ENCODE measurements around the gene EIF4G2.

EIF4G2 gene
- 1,139 to 1,229 (median 1,164) reads per million in 3 donors for total RNA-seq

DNA sequence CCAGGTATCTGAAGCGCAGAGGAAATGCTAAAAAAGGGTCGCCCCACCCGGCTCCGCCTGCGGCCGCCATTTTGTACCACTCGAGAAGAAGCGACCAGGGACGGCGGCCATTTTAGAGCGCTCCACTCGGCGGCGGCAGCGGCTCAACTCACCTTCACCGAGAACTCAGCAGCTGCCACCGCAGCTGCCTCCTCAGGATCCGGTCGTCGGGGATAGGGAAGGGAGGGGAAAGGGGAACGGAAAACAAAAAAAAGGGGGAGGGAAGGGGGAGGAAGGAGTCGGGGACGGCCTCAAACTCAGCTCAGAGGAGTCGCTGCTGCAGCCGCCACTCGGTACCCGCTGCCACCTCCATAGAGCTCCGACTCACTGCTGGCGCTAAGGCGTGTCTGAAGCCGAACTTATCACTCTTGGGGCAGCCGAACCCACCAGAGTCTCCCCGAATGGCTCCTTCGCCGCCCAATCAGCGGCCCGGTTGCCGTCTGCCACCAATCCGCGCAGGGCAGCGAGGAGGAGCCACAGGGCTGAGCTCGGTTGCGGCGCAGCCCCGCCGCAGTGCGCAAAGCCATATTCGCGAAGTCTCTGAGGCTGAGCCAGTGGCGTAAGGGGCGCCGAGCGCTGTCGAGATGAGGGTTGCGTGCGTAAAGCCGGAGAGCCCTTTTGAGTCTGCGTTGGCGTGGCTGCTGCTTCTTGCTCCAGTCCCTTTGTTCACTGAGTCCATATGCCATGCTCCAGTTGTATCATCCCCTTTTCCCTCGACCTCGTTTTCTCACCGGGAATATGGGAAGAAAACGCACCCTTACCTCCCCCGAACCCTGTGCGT lies at the start of gene EIF4G2:
EIF4G2 (minus strand) TSS at position 374 of the 820 bp plus-strand sequence.
- peaks cover 28% of the 10 kb centered on the region for H3K4me1 ChIP-seq (ENCODE audit: control insufficient read depth, insufficient read depth, low read length, poor library complexity, severe bottlenecking)
- peak; percentile 97 to 98 (median 97) for DNase-seq
- peak within 1 kb of the TSS; percentile 98 for H3K4me3 ChIP-seq (ENCODE audit: insufficient read depth, low read depth, low read length, poor library complexity, severe bottlenecking)

DNA sequence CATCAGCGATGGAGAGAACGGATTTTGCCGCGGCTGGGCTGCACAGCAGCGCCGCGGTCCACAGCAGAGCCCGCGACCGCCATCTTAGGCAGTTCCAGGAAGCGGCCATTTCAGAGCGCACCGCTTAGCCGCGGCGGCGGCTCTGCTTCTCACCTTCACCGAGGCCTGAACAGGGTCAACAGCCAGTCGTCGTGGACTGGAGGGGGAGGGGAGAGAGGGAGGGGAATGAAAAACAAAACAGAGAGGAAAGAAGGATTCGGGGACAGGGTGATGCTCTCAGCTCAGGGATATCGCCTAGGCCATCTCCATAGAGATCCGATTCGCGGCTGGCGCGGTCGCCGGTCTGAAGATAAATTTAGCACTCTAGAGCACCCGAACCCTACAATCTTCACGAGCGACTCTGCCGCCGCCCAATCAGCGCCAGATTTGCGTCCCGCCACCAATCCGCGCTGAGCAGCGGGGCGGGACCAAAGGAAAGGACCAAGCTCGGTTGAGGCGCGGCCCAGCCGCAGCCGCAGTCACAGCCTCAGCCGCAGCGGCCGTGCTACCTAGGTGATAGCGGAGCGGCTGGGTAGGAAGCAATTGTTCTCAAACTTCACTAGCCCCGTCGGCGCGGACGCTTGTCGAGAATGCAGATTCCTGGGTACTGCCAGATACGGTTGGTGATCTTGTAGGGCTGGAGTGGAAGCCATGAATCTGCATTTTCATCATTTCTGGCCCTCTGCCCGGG lies 49.1 kb upstream of the EIF4G2 start, which contains the start of gene ZBED5:
ZBED5 (minus strand) TSS at position 345 of the 730 bp plus-strand sequence. CDS start 3,108 bp downstream, outside the sequence.
- Histone ChIP-seq H3K4me3 (ENCODE audit: insufficient read depth, low read depth, low read length, poor library complexity, severe bottlenecking) (peak within 1 kb of the TSS; percentile 87), H3K9me3 (ENCODE audit: control insufficient read depth, low read length) (no peaks in the 10 kb centered on the region), H3K27me3 (replicated peaks; ENCODE audit: control insufficient read depth, insufficient read depth, low read length, poor library complexity, severe bottlenecking) (no peaks in the 10 kb centered on the region), H3K36me3 (ENCODE audit: control insufficient read depth, insufficient read depth, low read length) (peaks cover 19% of the 10 kb centered on the region), H3K4me1 (ENCODE audit: control insufficient read depth, insufficient read depth, low read length, poor library complexity, severe bottlenecking) (peaks cover 8% of the 10 kb centered on the region), H3K27ac (ENCODE audit: insufficient read depth, low read length, poor library complexity, severe bottlenecking) (peak within 1 kb of the TSS; percentile 97)
- DNase-seq = peak; percentile 91 to 95 (median 92)

More for the DNA sequence above, at the start of gene EIF4G2:
- H3K27me3 ChIP-seq (replicated peaks; ENCODE audit: control insufficient read depth, insufficient read depth, low read length, poor library complexity, severe bottlenecking) = no peaks in the 10 kb centered on the region
- H3K36me3 ChIP-seq (ENCODE audit: control insufficient read depth, insufficient read depth, low read length) = peaks cover 32% of the 10 kb centered on the region
- H3K9me3 ChIP-seq (ENCODE audit: control insufficient read depth, low read length) = no peaks in the 10 kb centered on the region
- H3K27ac ChIP-seq (ENCODE audit: insufficient read depth, low read length, poor library complexity, severe bottlenecking) = peak within 1 kb of the TSS; percentile 94

DNA sequence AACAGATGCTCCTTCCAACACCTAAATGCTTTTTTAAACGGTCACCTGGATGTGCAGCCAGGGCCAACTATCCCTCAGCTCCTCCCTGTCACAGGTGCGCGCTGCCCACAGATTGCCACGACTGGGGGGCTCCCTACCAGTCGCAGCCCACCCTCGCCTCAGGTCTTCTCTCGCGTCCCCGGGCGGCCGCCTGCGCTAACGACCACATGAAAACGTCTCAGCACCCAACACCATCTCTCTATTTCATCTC lies 48.7 kb upstream of the EIF4G2 start:
- H3K27ac ChIP-seq (ENCODE audit: insufficient read depth, low read length, poor library complexity, severe bottlenecking) = peak overlapping the region; percentile 97
- H3K9me3 ChIP-seq (ENCODE audit: control insufficient read depth, low read length) = no peaks in the 10 kb centered on the region
- H3K4me3 ChIP-seq (ENCODE audit: insufficient read depth, low read depth, low read length, poor library complexity, severe bottlenecking) = peak overlapping the region; percentile 87
- peaks cover 20% of the 10 kb centered on the region for H3K36me3 ChIP-seq (ENCODE audit: control insufficient read depth, insufficient read depth, low read length)
- H3K4me1 ChIP-seq (ENCODE audit: control insufficient read depth, insufficient read depth, low read length, poor library complexity, severe bottlenecking) = peaks cover 8% of the 10 kb centered on the region
- H3K27me3 ChIP-seq (replicated peaks; ENCODE audit: control insufficient read depth, insufficient read depth, low read length, poor library complexity, severe bottlenecking) = no peaks in the 10 kb centered on the region
- peak in 1 of 3 donors; percentile 7 for DNase-seq

DNA sequence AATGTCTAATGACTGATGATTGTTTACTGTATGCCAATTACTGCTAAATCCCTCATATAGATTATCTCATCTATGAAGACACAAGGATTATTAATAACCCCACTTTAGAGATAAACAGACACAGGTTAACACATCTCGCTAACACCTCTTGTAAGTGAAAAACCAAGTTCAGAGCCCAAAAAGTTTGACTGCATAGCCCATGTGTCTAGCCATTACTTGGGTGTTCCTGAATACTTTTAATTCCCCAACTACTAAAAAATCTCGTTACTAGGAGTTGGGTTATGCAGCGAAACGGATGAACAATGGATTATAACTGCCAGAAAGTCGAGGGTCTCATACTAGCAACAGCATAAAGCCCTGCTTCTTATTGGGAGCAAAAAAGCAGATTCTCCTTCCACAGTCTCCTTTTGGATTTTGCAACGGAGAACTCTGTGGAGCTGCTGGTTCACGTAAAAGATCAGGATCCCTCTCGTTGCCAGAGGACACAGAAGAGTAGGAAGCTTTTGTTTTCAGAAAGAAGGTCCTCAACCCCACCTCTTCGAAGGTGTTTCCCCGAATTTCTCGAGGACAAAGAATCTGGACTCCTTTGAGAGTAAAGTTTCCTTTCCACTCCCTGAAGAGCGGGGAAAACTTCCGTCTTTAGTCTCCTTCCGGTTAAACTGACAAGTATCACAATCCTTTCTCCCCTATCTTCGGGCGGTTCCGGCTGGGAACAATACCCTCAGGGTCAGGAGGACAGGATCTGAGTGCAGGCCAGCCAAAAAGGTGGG lies 48.1 kb upstream of the EIF4G2 start:
- Histone ChIP-seq H3K27me3 (replicated peaks; ENCODE audit: control insufficient read depth, insufficient read depth, low read length, poor library complexity, severe bottlenecking) (no peaks in the 10 kb centered on the region), H3K4me3 (ENCODE audit: insufficient read depth, low read depth, low read length, poor library complexity, severe bottlenecking) (peak overlapping the region; percentile 87), H3K36me3 (ENCODE audit: control insufficient read depth, insufficient read depth, low read length) (peaks cover 20% of the 10 kb centered on the region), H3K27ac (ENCODE audit: insufficient read depth, low read length, poor library complexity, severe bottlenecking) (peak overlapping the region; percentile 97), H3K9me3 (ENCODE audit: control insufficient read depth, low read length) (no peaks in the 10 kb centered on the region), H3K4me1 (ENCODE audit: control insufficient read depth, insufficient read depth, low read length, poor library complexity, severe bottlenecking) (peaks cover 8% of the 10 kb centered on the region)
- DNase-seq = no peak

DNA sequence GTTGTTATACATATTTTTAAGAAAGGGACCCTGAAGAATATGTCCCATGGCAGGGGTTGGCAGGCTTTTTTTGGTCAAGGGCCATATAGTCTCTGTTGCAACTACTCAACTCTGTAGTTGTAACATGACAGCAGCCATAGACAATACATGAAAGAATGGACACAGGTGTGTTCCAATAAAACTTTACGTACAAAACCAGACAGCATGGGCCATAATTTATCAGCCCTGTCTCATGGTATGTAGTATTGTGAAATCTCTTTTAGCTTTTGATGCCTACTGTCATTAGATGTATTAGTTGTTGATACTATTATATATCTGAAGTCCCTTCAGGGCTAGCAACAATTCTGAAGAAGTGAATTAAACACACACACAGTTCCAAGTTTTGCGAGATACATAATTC lies 46.6 kb upstream of the EIF4G2 start:
- no peaks in the 10 kb centered on the region for H3K27me3 ChIP-seq (replicated peaks; ENCODE audit: control insufficient read depth, insufficient read depth, low read length, poor library complexity, severe bottlenecking)

DNA sequence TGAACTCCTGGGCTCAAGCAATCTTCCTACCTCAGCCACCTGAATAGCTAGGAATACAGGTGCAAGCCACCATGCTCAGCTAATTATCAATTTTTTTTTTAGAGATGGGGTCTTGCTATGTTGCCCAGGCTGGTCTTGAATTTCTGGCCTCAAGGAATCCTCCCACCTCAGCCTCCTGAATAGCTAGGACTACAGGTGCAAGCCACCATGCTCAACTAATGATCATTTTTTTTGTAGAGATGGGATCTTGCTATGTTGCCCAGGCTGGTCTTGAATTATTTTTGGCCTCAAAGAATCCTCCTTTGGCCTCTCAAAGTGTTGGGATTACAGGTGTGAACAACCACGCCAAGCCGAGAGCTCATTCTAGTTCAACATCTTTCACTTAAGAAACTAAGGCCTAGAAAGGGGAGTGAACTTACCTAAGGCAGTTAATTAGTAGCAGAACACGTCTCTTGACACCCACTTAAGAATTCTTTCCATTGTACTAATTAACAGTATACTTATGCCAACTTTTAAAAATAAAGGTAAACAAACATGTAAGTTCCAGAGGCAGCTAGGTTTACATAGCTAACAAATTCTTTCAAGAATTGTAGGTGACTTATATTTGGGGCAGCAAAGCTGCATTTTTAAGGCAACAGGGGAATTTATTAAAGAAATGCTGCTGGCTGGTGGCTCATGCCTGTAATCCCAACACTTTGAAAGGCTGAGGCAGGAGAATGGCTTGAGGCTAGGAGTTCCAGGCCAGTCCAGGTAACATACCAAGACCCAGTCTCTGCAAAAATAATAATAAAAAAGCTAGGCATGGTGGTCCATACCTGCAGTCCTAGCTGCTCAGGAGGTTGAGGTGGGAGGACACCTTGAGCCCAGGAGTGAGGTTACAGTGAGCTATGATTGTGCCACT lies 39.5 kb upstream of the EIF4G2 start:
- no peak overlapping the region for H3K27ac ChIP-seq (ENCODE audit: insufficient read depth, low read length, poor library complexity, severe bottlenecking)
- peaks cover 4% of the 10 kb centered on the region for H3K36me3 ChIP-seq (ENCODE audit: control insufficient read depth, insufficient read depth, low read length)
- DNase-seq = no peak

More for the DNA sequence above, 46.6 kb upstream of the EIF4G2 start:
- no peak overlapping the region for H3K4me3 ChIP-seq (ENCODE audit: insufficient read depth, low read depth, low read length, poor library complexity, severe bottlenecking)
- DNase-seq = no peak
- no peaks in the 10 kb centered on the region for H3K9me3 ChIP-seq (ENCODE audit: control insufficient read depth, low read length)
- no peak overlapping the region for H3K27ac ChIP-seq (ENCODE audit: insufficient read depth, low read length, poor library complexity, severe bottlenecking)
- peaks cover 8% of the 10 kb centered on the region for H3K4me1 ChIP-seq (ENCODE audit: control insufficient read depth, insufficient read depth, low read length, poor library complexity, severe bottlenecking)
- peaks cover 20% of the 10 kb centered on the region for H3K36me3 ChIP-seq (ENCODE audit: control insufficient read depth, insufficient read depth, low read length)

DNA sequence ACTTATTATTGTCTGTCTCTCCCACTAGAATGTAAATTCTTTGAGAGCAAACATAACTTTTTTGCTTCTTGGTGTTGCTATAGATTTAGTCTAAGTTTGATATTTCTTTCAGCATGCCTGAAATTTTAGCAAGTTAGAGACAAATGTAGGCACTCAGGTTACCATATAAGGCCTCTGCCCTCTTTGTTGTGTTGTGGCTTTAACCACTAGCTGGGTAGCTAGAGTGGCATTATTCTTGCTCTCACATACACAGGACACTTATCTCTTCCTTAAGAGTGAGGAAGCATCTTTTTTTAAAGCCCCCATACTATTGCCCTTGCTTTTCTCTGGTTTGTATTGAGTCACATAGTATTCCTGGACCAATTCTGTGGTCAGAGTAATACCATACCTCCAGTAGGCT lies 37.9 kb upstream of the EIF4G2 start:
- no peak overlapping the region for H3K27ac ChIP-seq (ENCODE audit: insufficient read depth, low read length, poor library complexity, severe bottlenecking)
- H3K4me3 ChIP-seq (ENCODE audit: insufficient read depth, low read depth, low read length, poor library complexity, severe bottlenecking) = no peak overlapping the region
- H3K9me3 ChIP-seq (ENCODE audit: control insufficient read depth, low read length) = no peaks in the 10 kb centered on the region
- H3K36me3 ChIP-seq (ENCODE audit: control insufficient read depth, insufficient read depth, low read length) = no peaks in the 10 kb centered on the region
- no peaks in the 10 kb centered on the region for H3K27me3 ChIP-seq (replicated peaks; ENCODE audit: control insufficient read depth, insufficient read depth, low read length, poor library complexity, severe bottlenecking)
- no peaks in the 10 kb centered on the region for H3K4me1 ChIP-seq (ENCODE audit: control insufficient read depth, insufficient read depth, low read length, poor library complexity, severe bottlenecking)
- no peak for DNase-seq

More for the DNA sequence above, 39.5 kb upstream of the EIF4G2 start:
- H3K27me3 ChIP-seq (replicated peaks; ENCODE audit: control insufficient read depth, insufficient read depth, low read length, poor library complexity, severe bottlenecking) = no peaks in the 10 kb centered on the region
- no peaks in the 10 kb centered on the region for H3K4me1 ChIP-seq (ENCODE audit: control insufficient read depth, insufficient read depth, low read length, poor library complexity, severe bottlenecking)
- no peaks in the 10 kb centered on the region for H3K9me3 ChIP-seq (ENCODE audit: control insufficient read depth, low read length)
- H3K4me3 ChIP-seq (ENCODE audit: insufficient read depth, low read depth, low read length, poor library complexity, severe bottlenecking) = no peak overlapping the region

DNA sequence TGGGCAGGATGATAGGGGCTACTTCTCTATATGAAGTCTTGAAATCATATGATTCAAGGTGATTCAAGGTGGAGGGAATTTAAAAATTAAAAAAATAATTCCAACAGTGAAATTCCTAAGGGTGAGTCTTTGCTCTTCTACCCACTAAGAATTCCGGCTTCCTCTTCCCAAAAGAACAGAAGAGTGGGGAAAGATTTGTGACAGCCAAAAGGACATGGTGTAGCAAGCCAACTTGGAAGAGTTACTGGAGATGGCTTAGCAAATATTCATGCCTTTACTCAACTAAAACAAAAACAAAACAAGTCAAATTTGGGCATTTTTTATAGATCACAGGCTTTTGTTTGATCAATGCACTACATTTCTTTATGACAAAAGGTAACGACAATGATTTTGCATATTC lies 36.9 kb upstream of the EIF4G2 start:
- Histone ChIP-seq H3K4me1 (ENCODE audit: control insufficient read depth, insufficient read depth, low read length, poor library complexity, severe bottlenecking) (no peaks in the 10 kb centered on the region), H3K9me3 (ENCODE audit: control insufficient read depth, low read length) (no peaks in the 10 kb centered on the region), H3K36me3 (ENCODE audit: control insufficient read depth, insufficient read depth, low read length) (no peaks in the 10 kb centered on the region), H3K27ac (ENCODE audit: insufficient read depth, low read length, poor library complexity, severe bottlenecking) (no peak overlapping the region), H3K27me3 (replicated peaks; ENCODE audit: control insufficient read depth, insufficient read depth, low read length, poor library complexity, severe bottlenecking) (no peaks in the 10 kb centered on the region), H3K4me3 (ENCODE audit: insufficient read depth, low read depth, low read length, poor library complexity, severe bottlenecking) (no peak overlapping the region)
- no peak for DNase-seq

DNA sequence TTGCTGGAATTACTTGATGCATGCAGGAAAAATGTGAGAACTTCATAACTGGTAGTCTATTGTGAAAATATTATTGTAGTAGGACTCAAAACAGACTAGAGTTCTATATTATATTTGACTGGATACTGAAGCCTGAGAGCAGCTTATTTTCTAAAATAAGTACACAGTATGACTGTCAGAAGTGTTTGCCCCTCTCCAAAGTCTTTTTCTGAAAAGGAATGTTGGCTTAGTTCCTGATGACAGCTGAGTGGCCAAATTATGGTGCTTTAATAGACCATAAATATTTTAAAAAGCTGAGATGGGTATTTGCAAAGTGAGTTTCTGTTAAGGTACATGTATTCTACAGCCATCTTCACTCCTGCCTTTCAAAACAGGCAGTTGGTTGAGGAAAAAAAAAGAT lies 36.1 kb upstream of the EIF4G2 start:
- no peaks in the 10 kb centered on the region for H3K9me3 ChIP-seq (ENCODE audit: control insufficient read depth, low read length)
- H3K36me3 ChIP-seq (ENCODE audit: control insufficient read depth, insufficient read depth, low read length) = no peaks in the 10 kb centered on the region
- no peak overlapping the region for H3K27ac ChIP-seq (ENCODE audit: insufficient read depth, low read length, poor library complexity, severe bottlenecking)

More for the DNA sequence above, 36.1 kb upstream of the EIF4G2 start:
- no peak overlapping the region for H3K4me3 ChIP-seq (ENCODE audit: insufficient read depth, low read depth, low read length, poor library complexity, severe bottlenecking)
- no peaks in the 10 kb centered on the region for H3K4me1 ChIP-seq (ENCODE audit: control insufficient read depth, insufficient read depth, low read length, poor library complexity, severe bottlenecking)
- no peak for DNase-seq
- no peaks in the 10 kb centered on the region for H3K27me3 ChIP-seq (replicated peaks; ENCODE audit: control insufficient read depth, insufficient read depth, low read length, poor library complexity, severe bottlenecking)
